HCT116 (cell line): ENCODE measurements around the gene NUMA1.

Experiments used
- EGR1 ChIP-seq: IDR thresholded peaks from 2 replicates; pipeline ENCODE4 v1.6.1; 2012; ENCODE audit warnings: low read depth
- EZH2 ChIP-seq: fragments of 200-600 bp; sonication (generic); IDR thresholded peaks from 2 replicates; pipeline ENCODE4 v1.6.1; 2017; ENCODE audit warnings: antibody characterized with exemption, mixed run types
- EZH2phosphoT487 ChIP-seq: fragments of 200-600 bp; IDR thresholded peaks from 2 replicates; pipeline ENCODE4 v1.6.1; 2018; ENCODE audit warnings: antibody characterized with exemption, borderline replicate concordance
- POLR2A ChIP-seq: IDR thresholded peaks from 2 replicates; pipeline ENCODE4 v1.7.0; 2011; ENCODE audit warnings: borderline replicate concordance; ENCODE audit not compliant: insufficient read depth, insufficient read length; ENCODE audit errors: extremely low read depth
- POLR2AphosphoS5 ChIP-seq: IDR thresholded peaks from 2 replicates; pipeline ENCODE4 v1.6.1; 2011; ENCODE audit warnings: mild to moderate bottlenecking, low read depth, low read length, moderate library complexity
- RAD21 ChIP-seq: IDR thresholded peaks from 2 replicates; pipeline ENCODE4 v1.6.1; 2012; ENCODE audit warnings: low read depth, mild to moderate bottlenecking
- SIN3A ChIP-seq: IDR thresholded peaks from 2 replicates; pipeline ENCODE4 v1.6.1; 2012; ENCODE audit warnings: low read depth
- YY1 ChIP-seq: IDR thresholded peaks from 2 replicates; pipeline ENCODE4 v1.6.1; 2011; ENCODE audit warnings: low read length, low read depth, moderate library complexity, mild to moderate bottlenecking; ENCODE audit not compliant: insufficient replicate concordance; ENCODE audit errors: extremely low read depth
- ZNF274 ChIP-seq: fragments of 200-500 bp; sonication (Bioruptor generic); IDR thresholded peaks from 2 replicates; pipeline ENCODE4 v1.6.1; 2014; ENCODE audit warnings: mild to moderate bottlenecking, low read depth, low read length, inconsistent platforms
- TF ChIP-seq, protein P1 (sequence below), 3 experiments: fragments of 200-600 bp in 1 of 3; sonication (generic) in 1 of 3; IDR thresholded peaks in 2 of 3; conservative IDR thresholded peaks in 1 of 3; 2 replicates each; pipeline ENCODE4 v1.5.1; 2012 to 2017; ENCODE audit warnings: low read depth in 2 of 3, low read length in 2 of 3, antibody characterized with exemption in 1 of 3, borderline replicate concordance in 1 of 3, control low read depth in 1 of 3, mild to moderate bottlenecking in 1 of 3, mixed read lengths in 1 of 3, mixed run types in 1 of 3, moderate library complexity in 1 of 3; ENCODE audit not compliant: insufficient read depth in 1 of 3
- TF ChIP-seq, protein P2 (sequence below): IDR thresholded peaks from 2 replicates; pipeline ENCODE4 v1.6.1; 2012; ENCODE audit warnings: low read depth

DNA sequence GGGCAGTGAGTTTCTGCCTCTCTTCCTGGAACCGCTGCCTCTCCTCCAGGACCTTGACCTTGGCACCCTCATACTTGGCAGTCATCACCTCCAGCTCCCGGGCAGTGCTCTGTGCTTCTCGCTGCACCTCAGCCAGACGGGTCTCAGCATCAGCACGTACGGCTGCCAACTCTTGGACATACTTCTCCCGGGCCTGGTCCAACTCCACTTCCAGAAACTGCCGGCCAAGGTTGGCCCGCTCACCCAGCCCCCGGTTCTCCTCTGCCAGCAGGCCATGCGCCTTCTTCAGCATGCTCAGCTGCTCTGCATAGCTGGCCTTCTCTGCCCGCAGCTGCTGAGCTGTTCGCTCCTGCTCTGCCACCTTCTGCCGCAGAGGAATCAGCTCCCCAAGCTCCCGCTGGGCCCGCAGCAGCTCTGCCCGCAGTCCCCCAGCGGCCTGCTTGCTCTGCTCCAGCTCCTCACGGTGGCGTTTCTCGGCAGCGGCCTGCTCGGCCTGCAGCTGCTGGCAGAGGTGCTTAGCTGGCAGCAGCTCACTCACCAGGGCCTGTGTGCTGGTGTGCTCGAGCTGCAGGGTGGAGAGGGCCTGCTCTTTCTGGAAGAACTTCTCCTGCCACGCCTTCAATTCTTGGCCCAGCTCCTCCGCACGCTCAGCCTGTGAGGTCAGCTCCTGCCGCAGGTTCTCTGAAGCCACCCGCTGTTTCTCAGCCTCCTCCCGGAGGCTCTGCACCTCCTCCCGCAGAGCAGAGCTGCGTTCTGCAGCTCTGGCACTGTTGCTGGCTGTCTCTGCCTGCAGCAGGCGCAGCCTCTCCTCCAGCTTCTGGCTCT, 67.2 kb downstream of the NUMA1 start:
- TF ChIP-seq EZH2 (no peak), SIN3A (no peak), EZH2phosphoT487 (no peak), POLR2A (no peak), EGR1 (no peak), ZNF274 (no peak), POLR2AphosphoS5 (no peak), RAD21 (no peak), YY1 (no peak)
- TF ChIP-seq, protein P1, sequence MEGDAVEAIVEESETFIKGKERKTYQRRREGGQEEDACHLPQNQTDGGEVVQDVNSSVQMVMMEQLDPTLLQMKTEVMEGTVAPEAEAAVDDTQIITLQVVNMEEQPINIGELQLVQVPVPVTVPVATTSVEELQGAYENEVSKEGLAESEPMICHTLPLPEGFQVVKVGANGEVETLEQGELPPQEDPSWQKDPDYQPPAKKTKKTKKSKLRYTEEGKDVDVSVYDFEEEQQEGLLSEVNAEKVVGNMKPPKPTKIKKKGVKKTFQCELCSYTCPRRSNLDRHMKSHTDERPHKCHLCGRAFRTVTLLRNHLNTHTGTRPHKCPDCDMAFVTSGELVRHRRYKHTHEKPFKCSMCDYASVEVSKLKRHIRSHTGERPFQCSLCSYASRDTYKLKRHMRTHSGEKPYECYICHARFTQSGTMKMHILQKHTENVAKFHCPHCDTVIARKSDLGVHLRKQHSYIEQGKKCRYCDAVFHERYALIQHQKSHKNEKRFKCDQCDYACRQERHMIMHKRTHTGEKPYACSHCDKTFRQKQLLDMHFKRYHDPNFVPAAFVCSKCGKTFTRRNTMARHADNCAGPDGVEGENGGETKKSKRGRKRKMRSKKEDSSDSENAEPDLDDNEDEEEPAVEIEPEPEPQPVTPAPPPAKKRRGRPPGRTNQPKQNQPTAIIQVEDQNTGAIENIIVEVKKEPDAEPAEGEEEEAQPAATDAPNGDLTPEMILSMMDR (IDR thresholded peaks at IDR 0.05 in 2 of 3, conservative IDR thresholded peaks at IDR 0.05 in 1 of 3; ENCODE audit: borderline replicate concordance in 1 of 3, insufficient read depth in 1 of 3, low read depth in 2 of 3, low read length in 2 of 3): no peak
- TF ChIP-seq, protein P2, sequence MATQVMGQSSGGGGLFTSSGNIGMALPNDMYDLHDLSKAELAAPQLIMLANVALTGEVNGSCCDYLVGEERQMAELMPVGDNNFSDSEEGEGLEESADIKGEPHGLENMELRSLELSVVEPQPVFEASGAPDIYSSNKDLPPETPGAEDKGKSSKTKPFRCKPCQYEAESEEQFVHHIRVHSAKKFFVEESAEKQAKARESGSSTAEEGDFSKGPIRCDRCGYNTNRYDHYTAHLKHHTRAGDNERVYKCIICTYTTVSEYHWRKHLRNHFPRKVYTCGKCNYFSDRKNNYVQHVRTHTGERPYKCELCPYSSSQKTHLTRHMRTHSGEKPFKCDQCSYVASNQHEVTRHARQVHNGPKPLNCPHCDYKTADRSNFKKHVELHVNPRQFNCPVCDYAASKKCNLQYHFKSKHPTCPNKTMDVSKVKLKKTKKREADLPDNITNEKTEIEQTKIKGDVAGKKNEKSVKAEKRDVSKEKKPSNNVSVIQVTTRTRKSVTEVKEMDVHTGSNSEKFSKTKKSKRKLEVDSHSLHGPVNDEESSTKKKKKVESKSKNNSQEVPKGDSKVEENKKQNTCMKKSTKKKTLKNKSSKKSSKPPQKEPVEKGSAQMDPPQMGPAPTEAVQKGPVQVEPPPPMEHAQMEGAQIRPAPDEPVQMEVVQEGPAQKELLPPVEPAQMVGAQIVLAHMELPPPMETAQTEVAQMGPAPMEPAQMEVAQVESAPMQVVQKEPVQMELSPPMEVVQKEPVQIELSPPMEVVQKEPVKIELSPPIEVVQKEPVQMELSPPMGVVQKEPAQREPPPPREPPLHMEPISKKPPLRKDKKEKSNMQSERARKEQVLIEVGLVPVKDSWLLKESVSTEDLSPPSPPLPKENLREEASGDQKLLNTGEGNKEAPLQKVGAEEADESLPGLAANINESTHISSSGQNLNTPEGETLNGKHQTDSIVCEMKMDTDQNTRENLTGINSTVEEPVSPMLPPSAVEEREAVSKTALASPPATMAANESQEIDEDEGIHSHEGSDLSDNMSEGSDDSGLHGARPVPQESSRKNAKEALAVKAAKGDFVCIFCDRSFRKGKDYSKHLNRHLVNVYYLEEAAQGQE: no peak
